GM18508 (cell line): ENCODE data around the gene ANKS4B.
"Not testable (repeated sequence)": the region's sequence is repeated elsewhere in the genome, so short reads cannot be mapped to it uniquely, and the experiment has no call there.

Source experiments
- ATAC-seq: cut with Tn5 transposase; IDR thresholded peaks from one replicate; pipeline ENCODE4 v1.9.1; 2021; ENCODE audit warnings: moderate number of reproducible peaks; ENCODE audit not compliant: insufficient read depth, unreplicated experiment

The ANKS4B gene

DNA sequence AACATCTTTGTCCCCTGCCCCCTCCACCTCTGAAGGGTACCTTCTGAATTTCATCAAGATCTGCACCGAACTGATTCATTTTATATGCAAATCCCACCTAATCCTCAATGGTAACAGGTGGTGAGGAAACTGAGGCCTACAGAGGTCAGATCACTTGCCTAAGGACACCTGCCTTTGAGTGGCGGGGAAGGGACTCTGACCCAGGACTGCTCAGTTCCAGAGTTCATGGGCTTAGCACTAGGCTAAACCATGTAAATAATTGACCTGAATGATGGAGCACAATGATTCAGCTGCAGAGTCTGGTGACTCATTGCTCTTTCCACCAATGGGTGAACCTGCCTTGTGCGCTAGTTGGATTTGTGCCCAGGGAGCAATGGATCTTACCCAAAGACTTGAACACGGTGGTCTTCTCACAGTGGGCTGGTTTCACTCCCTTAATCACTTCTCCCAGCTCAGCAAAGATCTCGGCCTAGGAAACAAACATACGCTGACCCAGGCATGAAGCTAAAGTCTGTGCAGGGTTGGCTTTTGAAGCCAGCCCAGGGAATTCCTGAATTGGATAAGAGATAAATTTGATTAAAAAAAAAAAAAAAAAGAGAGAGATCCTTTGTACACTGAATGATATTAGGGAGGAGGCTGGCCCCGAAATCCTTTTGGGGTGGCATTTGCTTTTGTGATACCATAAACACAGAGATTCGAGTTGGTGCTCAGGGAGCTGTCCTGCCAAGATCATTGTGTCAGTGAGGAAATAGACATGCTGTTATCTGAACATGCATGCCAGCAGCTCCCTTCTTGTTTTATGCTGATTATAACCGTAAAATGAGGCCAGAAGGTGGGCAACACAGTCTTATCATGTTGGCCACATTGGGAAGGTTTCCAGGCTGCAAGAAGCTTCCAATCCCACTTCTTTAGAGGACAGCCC lies 27.6 kb downstream of the ANKS4B start:
- ATAC-seq, result no peak

DNA sequence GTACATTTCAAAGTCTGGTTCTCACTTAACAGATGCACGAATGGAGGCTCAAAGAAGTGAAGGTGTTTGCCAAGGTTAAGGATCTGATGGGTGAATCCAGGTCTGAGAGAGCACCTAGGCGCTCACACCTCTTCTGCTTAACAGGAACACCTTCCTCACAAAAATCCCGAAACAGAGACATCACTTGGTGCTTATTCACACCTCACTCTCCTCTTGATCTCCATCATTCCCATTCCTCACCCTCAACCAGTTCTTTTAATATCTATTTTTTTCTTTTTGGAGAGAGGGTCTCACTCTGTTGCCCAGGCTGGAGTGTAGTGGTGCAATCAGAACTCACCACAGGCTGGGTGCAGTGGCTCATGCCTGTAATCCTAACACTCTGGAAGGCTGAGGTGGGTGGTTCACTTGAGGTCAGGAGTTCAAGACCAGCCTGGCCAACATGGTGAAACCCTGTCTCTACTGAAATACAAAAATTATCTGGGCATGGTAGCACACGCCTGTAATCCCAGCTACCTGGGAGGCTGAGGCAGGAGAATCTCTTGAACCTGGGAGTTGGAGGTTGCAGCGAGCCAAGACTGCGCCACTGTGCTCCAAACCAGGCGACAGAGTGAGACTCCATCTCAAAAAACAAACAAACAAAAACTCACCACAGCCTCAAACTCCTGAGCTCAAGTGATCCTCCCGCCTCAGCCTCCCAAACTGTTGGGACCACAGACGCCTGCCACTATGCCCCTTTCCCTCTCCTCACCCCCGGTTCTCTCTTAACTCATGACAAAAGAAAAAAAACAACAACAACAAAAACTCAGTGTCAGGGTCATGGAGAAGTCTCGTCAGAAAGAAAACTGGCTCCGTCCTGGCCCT lies 29.5 kb downstream of the ANKS4B start:
- no peak for ATAC-seq

DNA sequence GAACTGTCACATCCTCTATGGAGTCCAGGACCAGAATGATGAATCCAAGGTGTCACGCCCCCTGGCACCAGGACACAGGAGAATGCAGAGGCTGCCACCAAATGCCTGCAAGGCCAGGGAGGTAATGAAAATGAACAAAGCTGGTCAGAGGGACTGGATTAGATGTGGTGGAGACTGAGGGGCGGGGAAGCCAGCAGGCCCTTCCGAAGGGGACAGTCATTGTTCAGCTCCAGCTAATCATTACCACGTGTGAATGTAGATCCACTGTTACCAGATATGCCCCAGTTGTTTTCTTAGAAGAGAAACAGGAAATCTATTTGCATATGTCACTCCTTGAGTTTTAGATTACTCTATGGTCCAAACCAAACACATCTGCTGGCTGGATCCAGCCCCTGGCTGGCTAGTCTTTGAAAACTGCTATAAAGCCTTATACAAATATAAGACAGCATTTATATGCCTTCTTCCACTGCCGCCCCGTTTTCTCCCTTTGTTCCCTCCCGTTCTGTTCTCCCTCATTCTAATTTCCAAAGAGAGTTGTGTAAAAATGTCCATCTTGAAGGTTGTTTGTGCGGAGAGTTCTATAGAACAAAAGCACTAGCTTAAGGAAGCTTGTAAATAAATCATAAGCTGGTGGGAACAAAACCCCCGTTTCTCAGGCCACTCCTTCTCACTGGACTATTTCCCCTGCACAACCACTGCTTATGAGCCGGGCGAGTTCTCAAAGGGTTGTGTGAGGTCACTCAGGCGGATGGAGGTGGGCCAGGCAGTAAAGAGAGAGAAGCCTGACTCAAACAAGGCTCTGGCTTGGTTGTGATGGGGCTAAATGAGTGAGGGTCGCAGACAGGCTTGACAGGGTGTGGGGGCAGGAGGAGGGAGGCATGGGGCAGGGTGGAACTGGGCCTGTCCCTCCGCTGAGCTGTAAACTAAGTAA lies 30.4 kb downstream of the ANKS4B start:
- peak; percentile 58 for ATAC-seq

DNA sequence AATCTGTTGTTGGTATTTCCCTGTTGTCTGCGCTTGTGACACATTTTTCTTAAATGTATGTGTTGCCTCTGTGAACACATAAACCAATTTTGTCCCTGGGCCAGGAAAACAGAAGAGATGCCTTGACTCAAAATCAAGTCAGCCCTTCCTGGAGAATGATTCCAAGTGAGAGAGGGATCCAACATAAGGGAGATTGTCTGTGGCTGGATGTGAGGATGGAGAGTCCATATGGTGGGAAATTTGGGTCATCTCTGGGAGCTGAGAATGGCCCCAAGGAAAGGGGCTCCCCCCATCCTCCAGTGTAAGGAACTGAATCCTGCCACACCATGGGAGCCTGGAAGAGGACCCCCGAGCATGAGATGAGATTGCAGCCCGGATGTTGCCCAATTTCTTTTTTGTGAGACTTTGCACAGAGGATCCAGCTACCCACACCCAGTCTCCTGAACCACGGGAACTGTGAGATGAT lies 31.1 kb downstream of the ANKS4B start:
- ATAC-seq, result no peak

DNA sequence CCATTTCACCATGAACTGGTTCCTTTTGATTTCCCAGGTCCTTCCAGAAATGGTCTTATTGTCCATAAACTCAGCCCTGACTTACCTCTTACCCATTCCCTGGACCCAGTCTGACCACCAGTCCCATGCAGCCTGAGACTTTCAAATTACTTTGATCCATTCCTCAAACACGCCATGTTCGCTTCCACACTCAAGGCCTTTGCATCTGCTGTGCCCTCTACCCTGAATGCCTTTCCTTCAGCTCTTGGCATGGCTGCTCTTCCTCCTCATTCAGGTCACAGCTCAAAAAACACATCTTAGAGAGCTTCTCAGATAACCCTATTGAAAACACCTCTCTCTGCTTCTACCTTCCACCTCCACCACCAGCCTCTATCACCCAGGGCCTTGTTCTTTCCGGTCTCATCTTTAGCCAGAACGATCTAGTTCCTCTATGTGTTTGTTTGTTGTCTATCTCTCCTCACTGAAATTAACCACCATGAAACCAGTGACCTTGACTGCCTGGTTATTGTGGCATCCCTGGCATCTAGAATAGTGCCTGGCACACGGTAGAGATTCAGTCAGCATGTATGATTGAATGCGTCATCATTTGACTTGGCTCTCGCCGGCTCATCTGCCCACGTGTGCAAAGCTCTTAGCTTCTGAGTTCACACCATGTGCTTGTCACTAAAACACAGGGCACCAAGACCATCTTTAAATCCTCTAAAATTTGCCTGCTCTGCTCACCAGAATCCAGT lies 31.8 kb downstream of the ANKS4B start:
- no peak for ATAC-seq

DNA sequence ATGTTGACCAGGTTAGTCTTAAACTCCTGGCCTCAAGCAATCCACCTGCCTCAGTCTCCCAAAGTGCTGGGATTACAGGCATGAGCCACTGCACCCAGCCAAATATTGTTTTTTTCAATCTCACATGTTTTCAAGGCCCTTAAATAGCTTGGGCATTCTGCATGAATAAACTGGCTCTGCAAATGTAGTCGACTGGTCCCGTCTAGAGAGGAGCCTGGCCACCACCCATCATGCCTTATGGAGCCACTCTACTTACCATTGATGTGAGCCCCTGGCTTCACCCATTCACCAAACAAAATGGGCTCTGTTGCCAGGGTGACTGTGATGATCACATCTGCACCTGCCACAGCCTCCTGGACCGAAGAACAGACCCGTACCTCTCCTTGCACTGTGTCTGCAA lies 33.8 kb downstream of the ANKS4B start:
- no peak for ATAC-seq

DNA sequence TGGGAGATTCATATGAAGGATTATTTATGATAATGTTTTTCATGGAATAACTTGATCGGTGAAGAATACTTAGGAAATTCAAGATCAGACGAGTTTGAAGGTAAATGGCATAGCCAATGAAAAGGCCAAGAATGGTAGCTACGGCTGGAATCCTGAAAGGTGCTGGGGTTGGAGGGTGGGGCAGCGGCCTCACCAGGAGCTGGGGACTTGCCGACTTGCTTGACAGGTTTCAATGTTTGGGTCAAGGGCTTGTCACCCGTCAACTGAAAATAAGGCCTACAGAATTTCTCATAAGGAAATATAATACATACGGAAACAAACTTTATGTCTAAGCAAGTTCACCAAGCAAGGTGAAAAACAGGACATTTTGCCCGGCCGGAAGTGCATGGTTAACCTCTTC lies 34.7 kb downstream of the ANKS4B start:
- no peak for ATAC-seq

DNA sequence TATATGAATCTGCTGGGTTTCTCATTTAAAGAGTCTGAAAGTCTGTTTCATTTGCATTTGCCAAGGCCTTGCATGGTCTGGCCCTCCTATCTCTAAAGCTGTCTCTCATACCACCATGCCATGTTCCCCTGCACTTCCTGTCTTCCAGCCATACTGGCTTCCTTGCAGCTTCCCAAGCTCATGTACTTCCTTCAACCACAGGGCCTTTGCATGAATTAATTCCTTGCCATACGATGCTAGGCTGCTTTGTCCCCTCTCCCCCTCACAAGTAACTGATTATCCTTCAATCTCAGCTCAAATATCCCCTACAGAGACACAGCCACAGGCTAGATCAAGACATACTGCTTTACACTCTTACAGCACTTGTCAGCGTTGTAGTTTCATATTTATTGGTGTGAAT lies 38.8 kb downstream of the ANKS4B start:
- no peak for ATAC-seq

DNA sequence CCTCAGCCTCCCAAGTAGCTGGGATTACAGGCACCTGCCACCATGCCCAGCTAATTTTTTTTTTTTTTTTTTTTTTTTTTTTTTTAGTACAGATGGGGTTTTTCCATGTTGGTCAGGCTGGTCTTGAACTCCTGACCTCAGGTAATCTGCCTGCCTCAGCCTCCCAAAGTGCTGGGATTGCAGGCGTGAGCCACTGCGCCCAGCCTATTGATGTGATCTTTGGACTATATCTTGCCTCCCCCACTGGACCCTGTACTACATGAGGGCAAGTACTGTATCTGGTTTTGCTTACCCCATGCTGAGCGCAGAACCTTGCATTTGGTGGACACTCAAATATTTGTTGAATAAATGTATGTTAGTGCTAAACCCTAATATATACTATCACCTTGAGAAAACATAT lies 39.3 kb downstream of the ANKS4B start:
- not testable (repeated sequence) for ATAC-seq

DNA sequence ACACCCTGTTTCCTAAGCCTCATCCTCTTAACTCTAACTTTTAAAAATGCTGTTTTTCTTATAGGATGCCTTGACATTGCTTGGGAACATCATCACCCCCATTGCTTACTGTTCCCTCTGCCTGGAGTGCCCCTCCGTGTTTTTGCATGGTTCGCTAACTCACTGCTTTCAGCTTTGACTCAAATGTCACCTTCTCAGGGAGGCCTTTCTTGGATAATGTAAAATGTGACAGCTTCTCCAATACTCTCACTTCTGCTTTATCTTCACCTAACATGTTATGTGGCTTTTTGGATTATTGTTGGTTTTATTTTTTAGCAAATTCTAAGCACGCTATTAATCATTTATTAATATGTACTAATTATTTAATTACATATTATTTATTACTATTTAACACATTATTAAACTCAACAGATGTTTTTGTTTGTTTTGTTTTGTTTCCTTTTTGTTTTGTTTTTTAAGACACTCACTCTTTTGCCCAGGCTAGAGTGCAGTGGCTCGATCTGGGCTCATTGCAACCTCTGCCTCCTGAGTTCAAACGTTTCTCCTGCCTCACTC lies 40.8 kb downstream of the ANKS4B start:
- ATAC-seq, result no peak

DNA sequence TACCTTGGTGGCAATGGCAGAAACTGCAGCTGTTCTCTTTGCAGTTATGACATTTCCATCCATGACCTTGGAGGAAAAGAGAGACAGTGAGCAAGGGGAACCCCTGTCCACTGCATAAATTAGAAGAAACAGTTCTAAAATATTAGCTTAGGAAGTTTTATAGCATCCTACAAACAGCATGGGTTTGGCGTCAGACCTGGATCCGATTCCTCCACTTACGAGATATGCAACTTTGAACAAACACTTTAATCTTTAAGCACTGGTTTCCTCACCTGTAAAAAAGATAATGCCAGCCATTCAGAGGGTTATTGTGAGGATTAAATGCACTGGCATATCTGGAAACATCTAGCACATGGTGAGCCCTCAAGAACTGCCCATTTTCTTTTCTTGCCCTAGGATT lies 42.0 kb downstream of the ANKS4B start:
- ATAC-seq, result no peak

DNA sequence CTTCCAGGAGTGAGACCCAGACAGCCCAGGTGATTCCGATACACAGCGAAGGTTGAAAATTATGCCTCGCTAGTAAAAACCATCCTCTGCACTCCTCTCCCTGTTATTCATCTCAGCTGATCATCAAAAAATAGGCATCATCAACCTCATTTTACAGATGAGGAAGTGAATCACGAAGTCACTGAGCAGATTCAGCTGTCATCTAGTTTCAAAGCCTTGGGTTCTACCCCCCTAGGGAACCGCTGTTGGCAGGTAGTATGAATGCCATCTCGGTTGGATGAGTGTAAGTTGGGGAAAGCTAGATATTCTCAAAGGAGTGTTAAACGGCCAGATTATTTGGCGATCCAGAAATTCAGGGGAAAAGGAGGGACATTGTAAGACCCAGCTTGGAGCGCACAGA lies 42.6 kb downstream of the ANKS4B start:
- ATAC-seq, result no peak

DNA sequence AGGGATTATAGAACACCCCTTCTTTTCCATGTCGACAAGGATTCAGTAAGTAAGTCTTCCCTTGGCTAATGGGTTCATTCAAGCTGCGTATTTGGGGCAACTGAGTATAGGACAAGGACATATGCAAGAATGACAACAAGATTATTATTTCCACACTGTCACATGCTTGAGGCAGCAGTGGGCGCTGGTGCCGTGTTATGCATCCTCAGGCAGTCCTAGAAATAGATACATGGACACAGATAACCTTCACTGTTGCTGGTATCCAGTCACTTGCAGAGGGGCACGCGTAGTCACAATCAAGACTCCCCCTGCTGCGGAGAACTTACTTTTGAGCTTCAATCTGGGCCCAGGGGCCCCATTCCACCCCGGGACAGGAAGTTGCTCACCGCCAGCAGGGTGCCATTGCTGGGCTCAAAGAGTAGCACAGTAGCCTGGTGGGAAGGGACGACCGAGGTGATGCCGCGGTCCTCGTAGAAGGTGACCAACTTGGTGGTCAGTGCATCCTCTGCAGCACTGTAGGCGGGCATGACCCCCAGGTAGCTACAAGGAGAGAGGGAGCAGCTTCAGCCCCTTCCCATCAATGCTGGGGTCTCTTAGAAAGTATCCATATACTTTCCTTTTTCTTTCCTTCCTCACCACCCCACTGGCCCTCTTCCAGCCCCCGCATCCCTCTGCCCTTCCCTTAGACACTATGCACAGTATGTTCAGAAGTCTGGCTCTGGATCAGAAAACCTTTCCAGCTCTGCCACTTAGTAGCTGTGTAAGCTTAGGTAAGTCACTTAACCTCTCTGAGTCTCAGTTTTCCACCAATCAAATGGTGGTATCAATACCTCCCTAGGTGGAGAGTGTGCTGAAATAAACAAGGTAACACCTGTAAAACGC lies 43.8 kb downstream of the ANKS4B start:
- no peak for ATAC-seq

DNA sequence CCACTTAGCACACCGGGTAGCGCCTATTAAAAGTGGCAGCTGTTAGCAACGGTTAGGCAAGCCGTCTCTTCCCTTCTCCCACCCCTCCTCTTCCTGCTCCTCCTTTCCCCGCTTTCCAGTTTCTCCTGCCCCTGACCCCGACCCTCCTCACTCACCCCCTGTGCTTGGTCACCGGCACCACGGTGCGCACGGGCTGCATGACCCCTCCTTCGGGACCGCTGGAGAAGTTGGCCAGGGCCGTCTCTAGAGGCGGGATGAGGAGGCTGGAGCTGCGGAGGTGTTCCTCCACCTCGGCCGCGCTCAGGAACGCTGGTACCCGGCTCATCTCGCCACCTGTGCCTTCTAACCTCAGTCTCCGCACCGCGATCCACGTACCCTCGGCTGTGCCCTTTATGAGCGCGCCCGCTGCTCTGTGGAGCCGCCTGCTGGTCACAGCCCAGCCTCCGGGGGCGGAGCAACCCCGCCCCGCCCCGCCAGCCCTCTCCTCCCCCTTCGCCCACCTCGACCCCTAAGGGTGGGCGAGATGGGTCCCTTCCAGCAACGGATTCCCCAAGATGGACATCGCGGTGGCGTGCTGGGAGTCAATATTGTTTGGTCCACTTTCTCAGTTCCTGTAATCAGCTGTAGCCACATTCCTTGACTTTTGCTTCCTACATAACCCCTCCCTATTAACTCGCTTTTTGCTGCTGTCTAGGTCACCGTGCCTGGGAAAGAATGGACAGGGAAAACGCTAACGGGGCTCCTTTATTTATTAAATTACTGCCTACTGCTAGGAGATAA lies 44.6 kb downstream of the ANKS4B start, which contains the start of gene CRYM:
Gene CRYM (minus strand): TSS at position 364 of the 780 bp plus-strand sequence. CDS start 39 bp downstream, at position 325.
- ATAC-seq, result no peak

DNA sequence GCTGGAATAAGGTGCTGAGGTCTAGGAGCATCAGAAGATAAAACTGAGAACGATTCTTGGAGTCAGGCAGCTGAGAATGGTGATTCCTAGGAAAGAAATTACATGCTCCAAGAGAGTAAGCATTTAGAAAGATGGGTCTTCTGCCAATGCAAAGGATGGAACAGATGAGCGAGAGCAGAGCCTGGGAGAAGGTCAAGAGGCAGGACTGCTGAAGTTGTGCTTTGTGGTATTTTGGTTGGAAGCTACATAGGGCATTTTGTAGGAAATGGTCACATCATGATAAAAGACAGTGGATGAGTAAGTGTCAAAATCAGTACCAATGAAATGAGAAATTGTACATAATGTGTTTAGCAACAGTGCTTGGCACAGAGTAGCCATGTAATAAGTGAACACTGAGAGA lies 46.0 kb downstream of the ANKS4B start:
- ATAC-seq, result no peak

DNA sequence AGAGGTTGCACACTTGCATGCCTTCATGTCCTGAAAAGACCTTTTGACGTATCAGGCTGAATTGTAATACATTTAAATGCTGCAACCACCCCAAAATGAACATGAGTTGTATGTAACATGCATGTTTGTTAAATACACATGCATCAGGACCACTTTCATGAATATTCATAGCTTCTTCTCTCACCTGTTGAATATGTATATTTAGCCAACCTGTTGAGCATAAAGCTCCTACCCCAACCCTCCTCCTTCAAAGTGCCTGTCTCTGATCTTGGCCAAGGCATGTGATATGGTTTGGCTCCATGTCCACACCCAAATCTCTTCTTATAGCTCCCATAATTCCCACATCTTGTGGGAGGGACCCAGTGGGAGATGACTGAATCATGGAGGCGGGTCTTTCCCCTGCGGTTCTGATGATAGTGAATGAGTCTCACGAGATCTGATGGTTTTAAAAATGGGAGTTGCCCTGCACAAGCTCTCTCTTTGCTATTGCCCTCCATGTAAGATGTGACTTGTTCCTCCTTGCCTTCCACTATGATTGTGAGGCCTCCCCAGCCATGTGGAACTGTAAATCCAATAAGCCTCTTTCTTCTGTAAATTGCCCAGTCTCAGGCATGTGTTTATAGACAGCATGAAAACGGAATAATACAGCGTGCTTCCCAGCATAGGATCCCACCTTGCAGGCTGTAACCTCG lies 48.3 kb downstream of the ANKS4B start:
- no peak for ATAC-seq
